ENCODE results near the gene RNU11. TPM values are rescaled to one million over a fixed set of nuclear protein-coding genes. Genes with fewer than 3 reads are reported as not detected.

Gene RNU11
- total and polyA plus RNA-seq, 2 of the 4 experiments (the other 2 are of a cell fraction): not detected

- peaks cover 3 to 7% of the 10 kb centered on the region in 2 experiments; a peak in 3 of 4 replicates for H3K79me1 ChIP-seq (ENCODE audit: low read depth in 1 of 2, low read length in 2 of 2)
- no peak overlapping the region for H3K14ac ChIP-seq (replicated peaks; ENCODE audit: low read depth, low read length)
- no peak overlapping the region for H3K4me3 ChIP-seq (ENCODE audit: insufficient read depth, low read depth, low read length)
- H2BK20ac ChIP-seq (ENCODE audit: low read depth, low read length): no peak overlapping the region
- no peaks in the 10 kb centered on the region for H3K9me1 ChIP-seq (ENCODE audit: insufficient read depth, low read length)
- H3K9me3 ChIP-seq (ENCODE audit: control insufficient read depth, insufficient read depth, low read length): no peaks in the 10 kb centered on the region
- TF ChIP-seq MXI1 (IDR thresholded peaks at IDR 0.05; ENCODE audit: borderline replicate concordance, low read depth, low read length): no peak
- no peak for TF ChIP-seq RAD21 (IDR thresholded peaks at IDR 0.05; ENCODE audit: low read length)
- TF ChIP-seq BHLHE40 (IDR thresholded peaks at IDR 0.05; ENCODE audit: low read depth, low read length): no peak
- no peak for TF ChIP-seq FOS (IDR thresholded peaks at IDR 0.05; ENCODE audit: low read depth, low read length)
- TF ChIP-seq SMC3 (IDR thresholded peaks at IDR 0.05; ENCODE audit: low read depth, low read length): no peak
- TF ChIP-seq ELK1 (IDR thresholded peaks at IDR 0.05; ENCODE audit: borderline replicate concordance, low read depth, low read length): no peak
- no peak for TF ChIP-seq MAFK (IDR thresholded peaks at IDR 0.05; ENCODE audit: low read depth, low read length)
- no peak for TF ChIP-seq MAZ (IDR thresholded peaks at IDR 0.05; ENCODE audit: borderline replicate concordance, low read depth, low read length)
- TF ChIP-seq RFX5 (IDR thresholded peaks at IDR 0.05; ENCODE audit: low read depth, low read length): no peak
- no peak for TF ChIP-seq CTCF (conservative IDR thresholded peaks at IDR 0.05; ENCODE audit: low read depth, low read length)
- TF ChIP-seq POLR2A (IDR thresholded peaks at IDR 0.05; ENCODE audit: low read depth, low read length): no peak
- TF ChIP-seq NFE2L2 (IDR thresholded peaks at IDR 0.05; ENCODE audit: low read depth, low read length): no peak
- TF ChIP-seq RCOR1 (IDR thresholded peaks at IDR 0.05; ENCODE audit: insufficient replicate concordance, low read length): no peak
- TF ChIP-seq USF2 (IDR thresholded peaks at IDR 0.05; ENCODE audit: low read depth, low read length): no peak
- H2AK5ac ChIP-seq (ENCODE audit: low read depth, low read length): no peak overlapping the region
- H2BK120ac ChIP-seq (ENCODE audit: low read depth, low read length): no peak overlapping the region
- CTCF ChIA-PET: no interaction called here
- BruUV-seq (replicated peaks): no TSS peak
- no peak overlapping the region for H3K27ac ChIP-seq (ENCODE audit: insufficient read depth, low read length)
- H3K18ac ChIP-seq (ENCODE audit: low read depth, low read length): no peak overlapping the region
- POLR2A ChIA-PET (ENCODE audit: unreplicated experiment): interaction anchor here (0.9 kb wide), 1 partner anchor 91 kb away, joined by 21 read pairs; no protein-coding TSS in a partner anchor
- no peak overlapping the region for H3K56ac ChIP-seq (ENCODE audit: extremely low read depth, insufficient read depth, low read length)
- DNase-seq (no peak), ATAC-seq (ENCODE audit: low read depth) (no peak)
- dilution Hi-C loops (cut with HindIII; ENCODE audit: low sequenced_read_pairs, unreplicated experiment): no loop called here
- 25% methylated on average over 1 of the region's 7 CpGs; no CpG with 5 or more reads in 1 of the 2 experiments for WGBS, 2 experiments (ENCODE audit: extremely low coverage in 2 of 2, insufficient read length in 1 of 2)
- no peak overlapping the region for H3K4me2 ChIP-seq (ENCODE audit: low read depth, low read length)
- H3K4ac ChIP-seq (ENCODE audit: low read depth, low read length): no peak overlapping the region
- no peak overlapping the region for H3K23ac ChIP-seq (ENCODE audit: low read depth, low read length)
- H4K91ac ChIP-seq (ENCODE audit: insufficient read depth, low read depth, low read length): no peak overlapping the region
- no peak overlapping the region for H4K8ac ChIP-seq (ENCODE audit: low read depth in 2 of 2, low read length in 2 of 2)
- no peak overlapping the region for H2BK15ac ChIP-seq (ENCODE audit: low read depth, low read length)
- no peak overlapping the region for H2AFZ ChIP-seq (replicated peaks; ENCODE audit: low read length, poor library complexity)
- H4K20me1 ChIP-seq (ENCODE audit: insufficient read depth, low read length): no peaks in the 10 kb centered on the region
- H3K27me3 ChIP-seq (ENCODE audit: control insufficient read depth, insufficient read depth, low read length): no peaks in the 10 kb centered on the region
- no peaks in the 10 kb centered on the region for H3K36me3 ChIP-seq (ENCODE audit: control insufficient read depth, insufficient read depth, low read length)
- no peak overlapping the region for H2BK5ac ChIP-seq (ENCODE audit: low read depth, low read length, poor library complexity, severe bottlenecking)
- no peak overlapping the region for H2AK9ac ChIP-seq (replicated peaks; ENCODE audit: low read depth, low read length, poor library complexity)
- no peak overlapping the region for H3K9ac ChIP-seq (ENCODE audit: low read depth, low read length)
- H3K4me1 ChIP-seq (ENCODE audit: control insufficient read depth, insufficient read depth, low read length): peaks cover 2% of the 10 kb centered on the region
- intact Hi-C loops (cut with micrococcal nuclease): no loop called here
- in situ Hi-C loops (cut with MboI; ENCODE audit: low sequenced_read_pairs): no loop called here
- no peak overlapping the region for H4K5ac ChIP-seq (ENCODE audit: low read depth, low read length)
These were observed 15.6 kb downstream of the RNU11 start for GRCh38 chr1:28663871-28664470.
